HepG2 (cell line): Measurements from ENCODE around the gene TTLL1. TPM values are rescaled to one million over a fixed set of nuclear protein-coding genes. Genes with fewer than 3 reads are reported as not detected.
A peak's percentile ranks its signal among the peaks of the same experiment; 100 is the strongest.

Experiments used
- AFF4 ChIP-seq: sonication (generic); formaldehyde crosslinking; IDR thresholded peaks from 2 replicates; pipeline ENCODE4 v1.4.0; 2020; ENCODE audit warnings: missing genetic modification reagents
- BATF2 ChIP-seq: sonication (generic); formaldehyde crosslinking; IDR thresholded peaks from 2 replicates; pipeline ENCODE4 v1.8.0; 2022; ENCODE audit warnings: mild to moderate bottlenecking, missing genetic modification reagents, moderate library complexity
- JDP2 ChIP-seq: sonication (generic); formaldehyde crosslinking; IDR thresholded peaks from 2 replicates; pipeline ENCODE4 v1.8.1; 2022; ENCODE audit warnings: missing genetic modification reagents, borderline replicate concordance
- MIER2 ChIP-seq: IDR thresholded peaks from 2 replicates; pipeline ENCODE4 v1.6.1; 2016; ENCODE audit warnings: missing biosample characterization, missing genetic modification reagents
- NFE2 ChIP-seq: sonication (generic); formaldehyde crosslinking; IDR thresholded peaks from 2 replicates; pipeline ENCODE4 v1.4.0; 2020; ENCODE audit warnings: missing genetic modification reagents
- PHF21A ChIP-seq: sonication (generic); formaldehyde crosslinking; IDR thresholded peaks from 2 replicates; pipeline ENCODE4 v1.5.0; 2020; ENCODE audit warnings: mild to moderate bottlenecking, missing genetic modification reagents
- SNAPC2 ChIP-seq: sonication (generic); formaldehyde crosslinking; IDR thresholded peaks from 2 replicates; pipeline ENCODE4 v1.8.1; 2022; ENCODE audit warnings: mild to moderate bottlenecking, missing genetic modification reagents
- TBP ChIP-seq: sonication (generic); formaldehyde crosslinking; IDR thresholded peaks from 2 replicates; pipeline ENCODE4 v1.5.0; 2020; ENCODE audit warnings: missing genetic modification reagents
- TBX2 ChIP-seq: sonication (generic); formaldehyde crosslinking; IDR thresholded peaks from 2 replicates; pipeline ENCODE4 v1.5.0; 2020; ENCODE audit warnings: missing genetic modification reagents, mild to moderate bottlenecking, borderline replicate concordance
- THAP8 ChIP-seq: sonication (generic); formaldehyde crosslinking; IDR thresholded peaks from 2 replicates; pipeline ENCODE4 v1.5.1; 2020; ENCODE audit warnings: missing genetic modification reagents, mild to moderate bottlenecking, borderline replicate concordance
- ZNF335 ChIP-seq: sonication (generic); formaldehyde crosslinking; IDR thresholded peaks from 2 replicates; pipeline ENCODE4 v1.4.0; 2020; ENCODE audit warnings: missing genetic modification reagents
- ZUFSP ChIP-seq: sonication (generic); formaldehyde crosslinking; IDR thresholded peaks from 2 replicates; pipeline ENCODE4 v1.9.0; 2021; ENCODE audit warnings: missing genetic modification reagents, mild to moderate bottlenecking, borderline replicate concordance
- polyA plus RNA-seq, 8 experiments: library from polyadenylated mRNA; depleted of rRNA in 3 of 8; stranded (reverse) in 7 of 8; unstranded in 1 of 8; fragments of >200 nt; fragmentation: Illumina TruSeq in 4 of 8; extraction: Trizol in 4 of 8; gene quantifications; 2 replicates each; pipeline versions ENCODE4 v1.2.1 to v1.2.3, GENCODE V29; 2011 to 2016; ENCODE audit warnings: low read depth in 4 of 8, missing spikeins in 1 of 8, mixed read lengths in 1 of 8; ENCODE audit not compliant: insufficient read depth in 1 of 8
- total RNA-seq, 5 experiments: library from RNA; depleted of rRNA; stranded (reverse); fragments of >200 nt; fragmentation: Illumina TruSeq; extraction: Trizol; gene quantifications; 2 replicates each; pipeline ENCODE4 v1.2.3, GENCODE V29; 2016; ENCODE audit warnings: low read depth in 1 of 5
- TF ChIP-seq, protein P1 (sequence below): sonication (generic); formaldehyde crosslinking; IDR thresholded peaks from 2 replicates; pipeline ENCODE4 v1.5.0; 2020; ENCODE audit warnings: missing genetic modification reagents
- TF ChIP-seq, protein P2 (sequence below): sonication (generic); formaldehyde crosslinking; IDR thresholded peaks from 2 replicates; pipeline ENCODE4 v1.5.0; 2020; ENCODE audit warnings: mild to moderate bottlenecking, missing genetic modification reagents, borderline replicate concordance

Gene TTLL1
- total and polyA plus RNA-seq, 2 of the 13 experiments (the other 11 are each of a cell fraction or from before 2014, with no cell fraction given): 1.6 to 5.3 TPM

DNA sequence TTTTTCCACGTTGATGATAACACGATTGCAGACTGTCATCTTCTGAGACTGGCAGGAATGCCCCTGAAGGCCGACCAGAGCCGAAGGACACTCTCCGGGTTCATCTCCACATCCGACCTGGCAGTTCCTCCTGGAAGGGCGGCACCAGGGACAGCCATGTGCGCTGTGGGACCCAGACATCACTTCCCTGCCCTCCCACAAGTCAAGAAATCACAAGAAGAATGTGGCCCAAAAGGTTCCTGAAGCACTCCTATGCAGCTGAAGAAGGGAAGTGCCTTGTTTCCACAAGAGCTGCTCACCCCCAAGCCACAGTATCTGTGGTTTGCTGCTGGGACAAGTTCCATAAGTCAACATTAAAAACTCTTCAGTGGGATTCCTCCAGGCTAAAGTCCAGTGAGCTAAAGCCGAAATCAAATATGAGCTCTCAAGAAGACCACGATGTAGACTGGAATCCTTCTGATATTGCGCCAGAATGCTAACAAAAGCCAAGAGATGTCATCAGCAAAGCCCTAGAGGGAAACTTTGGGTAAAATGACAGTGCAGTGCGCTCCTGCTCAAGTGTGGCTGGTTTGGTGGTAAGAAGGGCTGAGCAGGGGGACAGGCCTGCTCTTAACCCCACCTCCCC lies 95.4 kb downstream of the TTLL1 start (continued):
- TF ChIP-seq, protein P1, sequence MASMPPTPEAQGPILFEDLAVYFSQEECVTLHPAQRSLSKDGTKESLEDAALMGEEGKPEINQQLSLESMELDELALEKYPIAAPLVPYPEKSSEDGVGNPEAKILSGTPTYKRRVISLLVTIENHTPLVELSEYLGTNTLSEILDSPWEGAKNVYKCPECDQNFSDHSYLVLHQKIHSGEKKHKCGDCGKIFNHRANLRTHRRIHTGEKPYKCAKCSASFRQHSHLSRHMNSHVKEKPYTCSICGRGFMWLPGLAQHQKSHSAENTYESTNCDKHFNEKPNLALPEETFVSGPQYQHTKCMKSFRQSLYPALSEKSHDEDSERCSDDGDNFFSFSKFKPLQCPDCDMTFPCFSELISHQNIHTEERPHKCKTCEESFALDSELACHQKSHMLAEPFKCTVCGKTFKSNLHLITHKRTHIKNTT (CRISPR knock-in tag): no peak
- TF ChIP-seq TBX2 (CRISPR knock-in tag): peak; percentile 70
- 0 out of 2 replicates have a peak, but pooled peaks have one; percentile 52 for TF ChIP-seq AFF4 (CRISPR knock-in tag)
- peak; percentile 86 for TF ChIP-seq PHF21A
- TF ChIP-seq ZNF335 (CRISPR knock-in tag): no peak
- no peak for TF ChIP-seq BATF2 (CRISPR knock-in tag)
- TF ChIP-seq TBP: no peak
- TF ChIP-seq JDP2 (CRISPR knock-in tag): no peak
- TF ChIP-seq, protein P2, sequence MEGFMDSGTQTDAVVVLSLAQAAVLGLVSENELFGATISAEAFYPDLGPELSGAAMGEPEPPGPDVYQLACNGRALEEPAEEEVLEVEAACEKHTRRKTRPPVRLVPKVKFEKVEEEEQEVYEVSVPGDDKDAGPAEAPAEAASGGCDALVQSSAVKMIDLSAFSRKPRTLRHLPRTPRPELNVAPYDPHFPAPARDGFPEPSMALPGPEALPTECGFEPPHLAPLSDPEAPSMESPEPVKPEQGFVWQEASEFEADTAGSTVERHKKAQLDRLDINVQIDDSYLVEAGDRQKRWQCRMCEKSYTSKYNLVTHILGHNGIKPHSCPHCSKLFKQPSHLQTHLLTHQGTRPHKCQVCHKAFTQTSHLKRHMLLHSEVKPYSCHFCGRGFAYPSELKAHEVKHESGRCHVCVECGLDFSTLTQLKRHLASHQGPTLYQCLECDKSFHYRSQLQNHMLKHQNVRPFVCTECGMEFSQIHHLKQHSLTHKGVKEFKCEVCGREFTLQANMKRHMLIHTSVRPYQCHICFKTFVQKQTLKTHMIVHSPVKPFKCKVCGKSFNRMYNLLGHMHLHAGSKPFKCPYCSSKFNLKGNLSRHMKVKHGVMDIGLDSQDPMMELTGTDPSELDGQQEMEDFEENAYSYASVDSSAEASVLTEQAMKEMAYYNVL (CRISPR knock-in tag): 0 out of 2 replicates have a peak, but pooled peaks have one; percentile 66
- TF ChIP-seq ZUFSP (CRISPR knock-in tag): no peak
- TF ChIP-seq THAP8 (CRISPR knock-in tag): no peak
- no peak for TF ChIP-seq SNAPC2 (CRISPR knock-in tag)
- no peak for TF ChIP-seq NFE2 (CRISPR knock-in tag)
- no peak for TF ChIP-seq MIER2 (CRISPR knock-in tag)
